Smooth muscle cell (in vitro differentiated cells): ENCODE measurements around the gene NYAP1. TPM values are rescaled to one million over a fixed set of nuclear protein-coding genes. Genes with fewer than 3 reads are reported as not detected.

Source experiments
- DNase-seq: peaks from one replicate; lab custom pipeline; 2025; ENCODE audit not compliant: unreplicated experiment; lab: John Stamatoyannopoulos, UW
- H2AFZ ChIP-seq: fragments of 200-600 bp; sonication (generic); 2 replicates; pipeline ENCODE4 v1.6.0; 2016; ENCODE audit warnings: antibody characterized with exemption, low read depth, mild to moderate bottlenecking
- H3F3A ChIP-seq: fragments of 200-600 bp; sonication (generic); 2 replicates; pipeline ENCODE4 v1.6.0; 2017; ENCODE audit warnings: antibody characterized with exemption, low read depth
- H3K27ac ChIP-seq: fragments of 200-600 bp; sonication (generic); 2 replicates; pipeline ENCODE4 v1.5.1; 2016; ENCODE audit warnings: low read depth, mild to moderate bottlenecking
- H3K27me3 ChIP-seq: fragments of 200-600 bp; sonication (generic); 2 replicates; pipeline ENCODE4 v1.6.1; 2016; ENCODE audit warnings: low read depth, mild to moderate bottlenecking
- H3K36me3 ChIP-seq: fragments of 200-600 bp; sonication (generic); 2 replicates; pipeline ENCODE4 v1.5.1; 2016; ENCODE audit warnings: low read depth
- H3K4me1 ChIP-seq: fragments of 200-600 bp; sonication (generic); 2 replicates; pipeline ENCODE4 v1.5.1; 2016; ENCODE audit warnings: low read depth
- H3K4me2 ChIP-seq: fragments of 200-600 bp; sonication (generic); 2 replicates; pipeline ENCODE4 v1.6.0; 2016; ENCODE audit warnings: mild to moderate bottlenecking
- H3K4me3 ChIP-seq: fragments of 200-600 bp; sonication (generic); 2 replicates; pipeline ENCODE4 v1.5.1; 2016; ENCODE audit warnings: mild to moderate bottlenecking
- H3K79me2 ChIP-seq: fragments of 200-600 bp; sonication (generic); 2 replicates; pipeline ENCODE4 v1.6.0; 2016; ENCODE audit warnings: low read depth, mild to moderate bottlenecking
- H3K9ac ChIP-seq: fragments of 200-600 bp; sonication (generic); 2 replicates; pipeline ENCODE4 v1.6.0; 2016; ENCODE audit warnings: low read depth
- H3K9me3 ChIP-seq: fragments of 200-600 bp; sonication (generic); replicated peaks from 2 replicates; pipeline ENCODE4 v1.5.1; 2016; ENCODE audit warnings: low read depth
- H4K20me1 ChIP-seq: fragments of 200-600 bp; sonication (generic); 2 replicates; pipeline ENCODE4 v1.6.0; 2016; ENCODE audit warnings: low read depth
- CTCF ChIP-seq: fragments of 200-600 bp; sonication (generic); IDR thresholded peaks from 2 replicates; pipeline ENCODE4 v1.5.1; 2017; ENCODE audit warnings: borderline replicate concordance, mild to moderate bottlenecking, antibody characterized with exemption; ENCODE audit not compliant: insufficient read depth, poor library complexity, severe bottlenecking
- WGBS: methylation state at CpG from one replicate; pipeline ENCODE4 v1.1.7; 2016; ENCODE audit warnings: low lambda C conversion rate; 5-methylcytosine and 5-hydroxymethylcytosine counted together
- polyA plus RNA-seq: library from polyadenylated mRNA; unstranded; fragments of >200 nt; fragmentation: Nextera tagmentation; extraction: Ambion mirVana; gene quantifications from 2 replicates; pipeline ENCODE4 v1.2.1, GENCODE V29; 2016
- total RNA-seq: library from RNA; depleted of rRNA; stranded (reverse); fragments of >200 nt; gene quantifications from 2 replicates; pipeline ENCODE4 v1.2.3, GENCODE V29; 2014

NYAP1 gene
- total and polyA plus RNA-seq, 2 experiments from 2014 or later = 2.3 TPM; not detected in 1

- H3K27ac ChIP-seq = no peak overlapping the region
Observed at GRCh38 chr7:100477871-100478267, 5.9 kb upstream of the NYAP1 start.

GRCh38 chr7:100478958-100479660 is 4.6 kb upstream of the NYAP1 start, which contains the start of gene TSC22D4:
Gene TSC22D4 (minus strand): TSS chr7:100479214. CDS start chr7:100478038, 1,176 bp downstream.
- peaks cover 16% of the 10 kb centered on the region for H3K4me1 ChIP-seq
- H3K79me2 ChIP-seq = peaks cover 31% of the 10 kb centered on the region
- H3K36me3 ChIP-seq = no peaks in the 10 kb centered on the region
- peak within 1 kb of the TSS; percentile 83 for H3K9ac ChIP-seq
- H3K27ac ChIP-seq = peak within 1 kb of the TSS; percentile 72
- no peak for TF ChIP-seq CTCF
- H3K4me3 ChIP-seq = peak within 1 kb of the TSS; percentile 90
- H3K9me3 ChIP-seq = no peaks in the 10 kb centered on the region
- DNase-seq = peak; percentile 94
- no peaks in the 10 kb centered on the region for H3F3A ChIP-seq
- peak within 1 kb of the TSS; percentile 13 for H2AFZ ChIP-seq
- peak within 1 kb of the TSS; percentile 99 for H3K4me2 ChIP-seq
- under 1% methylated on average over 18 of the region's 27 CpGs for WGBS
- H3K27me3 ChIP-seq = no peaks in the 10 kb centered on the region
- peaks cover 36% of the 10 kb centered on the region for H4K20me1 ChIP-seq

More at GRCh38 chr7:100477871-100478267, 5.9 kb upstream of the NYAP1 start:
- Histone ChIP-seq H3K9me3 (no peaks in the 10 kb centered on the region), H3K36me3 (no peaks in the 10 kb centered on the region), H3K79me2 (peaks cover 31% of the 10 kb centered on the region), H3K4me1 (peaks cover 16% of the 10 kb centered on the region), H3K4me2 (peak overlapping the region; percentile 99), H3K4me3 (peak overlapping the region; percentile 90), H3F3A (no peaks in the 10 kb centered on the region), H2AFZ (no peak overlapping the region), H4K20me1 (peaks cover 36% of the 10 kb centered on the region), H3K27me3 (no peaks in the 10 kb centered on the region), H3K9ac (peak overlapping the region; percentile 83)
- no peak for TF ChIP-seq CTCF
- WGBS = 22% methylated on average over 8 of the region's 16 CpGs
- DNase-seq = no peak

GRCh38 chr7:100481466-100481865 is 2.3 kb upstream of the NYAP1 start:
- H2AFZ ChIP-seq = no peak overlapping the region
- peaks cover 16% of the 10 kb centered on the region for H4K20me1 ChIP-seq
- H3K79me2 ChIP-seq = peaks cover 23% of the 10 kb centered on the region
- no peaks in the 10 kb centered on the region for H3K36me3 ChIP-seq
- DNase-seq = no peak
- TF ChIP-seq CTCF = no peak
- 76% methylated on average over 1 of the region's 1 CpG for WGBS
- H3F3A ChIP-seq = no peaks in the 10 kb centered on the region
- H3K27me3 ChIP-seq = no peaks in the 10 kb centered on the region
- no peak overlapping the region for H3K27ac ChIP-seq
- peaks cover 10% of the 10 kb centered on the region for H3K4me1 ChIP-seq
- H3K9me3 ChIP-seq = no peaks in the 10 kb centered on the region
- H3K9ac ChIP-seq = no peak overlapping the region
- no peak overlapping the region for H3K4me2 ChIP-seq
- no peak overlapping the region for H3K4me3 ChIP-seq

GRCh38 chr7:100482728-100483089 is 1.0 kb upstream of the NYAP1 start:
- Histone ChIP-seq H2AFZ (peak overlapping the region; percentile 83), H4K20me1 (peaks cover 4% of the 10 kb centered on the region), H3K4me2 (peak overlapping the region; percentile 97), H3K4me1 (no peaks in the 10 kb centered on the region), H3K9me3 (no peaks in the 10 kb centered on the region), H3K79me2 (peaks cover 10% of the 10 kb centered on the region), H3K4me3 (peak overlapping the region; percentile 72), H3K27me3 (no peaks in the 10 kb centered on the region), H3K27ac (no peak overlapping the region), H3F3A (no peaks in the 10 kb centered on the region), H3K9ac (no peak overlapping the region), H3K36me3 (no peaks in the 10 kb centered on the region)
- TF ChIP-seq CTCF = no peak
- WGBS = 66% methylated on average over 14 of the region's 14 CpGs
- no peak for DNase-seq
